Spleen (tissue), 11 donors: ENCODE data around the gene FAIM2. TPM values are rescaled to one million over a fixed set of nuclear protein-coding genes. Genes with fewer than 3 reads are reported as not detected.

Source experiments
- DNase-seq: peaks from one replicate; pipeline ENCODE4 v3.0.0-alpha.2; 2020
- H3K27ac ChIP-seq, 8 donors: fragments of 200-600 bp; sonication (generic) in 7 of 8; 1 replicate in 4 of 8; 2 replicates in 4 of 8; pipeline versions ENCODE4 v1.5.0 to v1.8.0; 2016 to 2021; ENCODE audit warnings: inconsistent platforms in 4 of 8, mild to moderate bottlenecking in 4 of 8, moderate library complexity in 1 of 8
- H3K27me3 ChIP-seq, 7 donors: fragments of 200-600 bp; sonication (generic) in 6 of 7; replicated peaks in 1 of 7; 1 replicate in 4 of 7; 2 replicates in 3 of 7; pipeline versions ENCODE4 v1.5.0 to v1.8.0; 2016 to 2021; ENCODE audit warnings: inconsistent platforms in 3 of 7, mild to moderate bottlenecking in 1 of 7
- H3K36me3 ChIP-seq, 6 donors: fragments of 200-600 bp; sonication (generic) in 5 of 6; 1 replicate in 4 of 6; 2 replicates in 2 of 6; pipeline versions ENCODE4 v1.5.0 to v1.8.0; 2016 to 2021; ENCODE audit warnings: inconsistent platforms in 2 of 6
- H3K4me1 ChIP-seq, 6 donors: fragments of 200-600 bp; sonication (generic) in 5 of 6; 1 replicate in 3 of 6; 2 replicates in 3 of 6; pipeline versions ENCODE4 v1.5.0 to v1.8.0; 2016 to 2021; ENCODE audit warnings: inconsistent platforms in 3 of 6
- H3K4me3 ChIP-seq, 8 donors: fragments of 200-600 bp; sonication (generic) in 7 of 8; 1 replicate in 4 of 8; 2 replicates in 4 of 8; pipeline versions ENCODE4 v1.5.0 to v1.8.0; 2016 to 2021; ENCODE audit warnings: inconsistent platforms in 4 of 8, mild to moderate bottlenecking in 4 of 8, moderate library complexity in 2 of 8
- H3K9me3 ChIP-seq, 8 donors: fragments of 200-600 bp; sonication (generic) in 7 of 8; 1 replicate in 4 of 8; 2 replicates in 4 of 8; pipeline versions ENCODE4 v1.5.0 to v1.8.0; 2016 to 2021; ENCODE audit warnings: inconsistent platforms in 4 of 8
- POLR2A ChIP-seq, 3 donors: fragments of 450-650 bp; IDR thresholded peaks; one replicate each; pipeline ENCODE4 v1.5.1; 2017; ENCODE audit warnings: antibody characterized with exemption in 3 of 3, mild to moderate bottlenecking in 1 of 3
- POLR2AphosphoS5 ChIP-seq, 3 donors: sonication (generic); formaldehyde crosslinking; IDR thresholded peaks; one replicate each; pipeline ENCODE4 v1.5.1; 2017; ENCODE audit warnings: antibody characterized with exemption in 3 of 3
- WGBS, 5 donors: extraction: QIAGEN DNeasy Blood & Tissue Kit in 3 of 5; methylation state at CpG; one replicate each; pipeline versions ENCODE4 v1.1.5 to v1.1.7; 2013 to 2018; 5-methylcytosine and 5-hydroxymethylcytosine counted together
- intact Hi-C: fragments of 100-400 bp; cut with DNase I; formaldehyde crosslinking; loops from one replicate; pipeline ENCODE4 v1.15.0; 2023; ENCODE audit warnings: low total_unique reads
- polyA plus RNA-seq, 3 donors: library from polyadenylated mRNA; stranded (reverse); fragments of 200-250 nt; gene quantifications; one replicate each; pipeline ENCODE4 v1.2.1, GENCODE V29; 2013
- total RNA-seq, 7 donors: library from RNA; depleted of rRNA in 3 of 7; stranded (reverse); fragments of >200 nt in 3 of 7; fragmentation: NEBNext Ultra II Directional in 4 of 7; extraction: Animal tissue kit (Norgen Biotek cat#: 25700) in 4 of 7; gene quantifications; one replicate each; pipeline versions ENCODE4 v1.1.0 to v1.2.1, GENCODE V29; 2016 to 2021
- TF ChIP-seq, protein P1 (sequence below), 11 experiments: fragments of 200-600 bp in 7 of 11; fragments of 450-650 bp in 4 of 11; sonication (generic) in 4 of 11; IDR thresholded peaks in 8 of 11; conservative IDR thresholded peaks in 3 of 11; 1 replicate in 7 of 11; 2 replicates in 4 of 11; pipeline versions ENCODE4 v1.4.0 to v1.8.0; 2016 to 2021; ENCODE audit warnings: antibody characterized with exemption in 11 of 11, inconsistent platforms in 4 of 11, mild to moderate bottlenecking in 1 of 11
- donor health status: healthy with polysubstance abuse.
- donor health status: DM: no; HTN: no; CAD: no; lungs with moderate emphysema.
- donor health status: DM: no; HTN: no; CAD: no.
- donor health status: Bipolar disorder and iron deficiency.
- donor health status: healthy.
- donor health status: DM: no; HTN: no; CAD: no.
- donor health status: DM: yes; HTN: yes; CAD: no.

FAIM2 gene
- total and polyA plus RNA-seq, 10 donors, result 0.04 to 3.2 (median 0.47) TPM; not detected in 1

- Histone ChIP-seq H3K4me1 (peaks cover 0 to 4% (median 0%) of the 10 kb centered on the region in 6 donors), H3K9me3 (no peaks in the 10 kb centered on the region), H3K27me3 (peaks cover 0 to 11% (median 0%) of the 10 kb centered on the region in 7 donors), H3K36me3 (no peaks in the 10 kb centered on the region), H3K4me3 (no peak overlapping the region), H3K27ac (no peak overlapping the region)
- no peak for DNase-seq
- intact Hi-C loops, result no loop called here
- TF ChIP-seq POLR2A (IDR thresholded peaks at IDR 0.05), result no peak
- TF ChIP-seq, protein P1, sequence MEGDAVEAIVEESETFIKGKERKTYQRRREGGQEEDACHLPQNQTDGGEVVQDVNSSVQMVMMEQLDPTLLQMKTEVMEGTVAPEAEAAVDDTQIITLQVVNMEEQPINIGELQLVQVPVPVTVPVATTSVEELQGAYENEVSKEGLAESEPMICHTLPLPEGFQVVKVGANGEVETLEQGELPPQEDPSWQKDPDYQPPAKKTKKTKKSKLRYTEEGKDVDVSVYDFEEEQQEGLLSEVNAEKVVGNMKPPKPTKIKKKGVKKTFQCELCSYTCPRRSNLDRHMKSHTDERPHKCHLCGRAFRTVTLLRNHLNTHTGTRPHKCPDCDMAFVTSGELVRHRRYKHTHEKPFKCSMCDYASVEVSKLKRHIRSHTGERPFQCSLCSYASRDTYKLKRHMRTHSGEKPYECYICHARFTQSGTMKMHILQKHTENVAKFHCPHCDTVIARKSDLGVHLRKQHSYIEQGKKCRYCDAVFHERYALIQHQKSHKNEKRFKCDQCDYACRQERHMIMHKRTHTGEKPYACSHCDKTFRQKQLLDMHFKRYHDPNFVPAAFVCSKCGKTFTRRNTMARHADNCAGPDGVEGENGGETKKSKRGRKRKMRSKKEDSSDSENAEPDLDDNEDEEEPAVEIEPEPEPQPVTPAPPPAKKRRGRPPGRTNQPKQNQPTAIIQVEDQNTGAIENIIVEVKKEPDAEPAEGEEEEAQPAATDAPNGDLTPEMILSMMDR (IDR thresholded peaks at IDR 0.05 in 8 of 11, conservative IDR thresholded peaks at IDR 0.05 in 3 of 11), result no peak
- no peak for TF ChIP-seq POLR2AphosphoS5 (IDR thresholded peaks at IDR 0.05)
- 65 to 78% (median 71%) methylated on average over 3 of the region's 3 CpGs for WGBS, 5 donors
These were observed 27.0 kb upstream of the FAIM2 start for GRCh38 chr12:49930515-49931288.

GRCh38 chr12:49929581-49929980 is 25.9 kb upstream of the FAIM2 start:
- Histone ChIP-seq H3K4me3 (no peak overlapping the region), H3K36me3 (no peaks in the 10 kb centered on the region), H3K27me3 (peaks cover 0 to 11% (median 0%) of the 10 kb centered on the region in 7 donors), H3K9me3 (no peaks in the 10 kb centered on the region), H3K27ac (no peak overlapping the region), H3K4me1 (peaks cover 0 to 4% (median 2%) of the 10 kb centered on the region in 6 donors)
- intact Hi-C loops, result no loop called here
- TF ChIP-seq POLR2AphosphoS5 (IDR thresholded peaks at IDR 0.05) (no peak), POLR2A (IDR thresholded peaks at IDR 0.05) (no peak)
- TF ChIP-seq, protein P1 (IDR thresholded peaks at IDR 0.05 in 8 of 11, conservative IDR thresholded peaks at IDR 0.05 in 3 of 11), result no peak
- 81 to 93% (median 91%) methylated on average over 7 of the region's 7 CpGs for WGBS, 5 donors
- DNase-seq, result peak; percentile 47

- peak; percentile 23 for DNase-seq
- no peaks in the 10 kb centered on the region for H3K36me3 ChIP-seq
- intact Hi-C loops, result no loop called here
- peaks cover 0 to 11% (median 2%) of the 10 kb centered on the region in 6 donors for H3K4me1 ChIP-seq
- TF ChIP-seq POLR2A (IDR thresholded peaks at IDR 0.05), result no peak
- TF ChIP-seq, protein P1 (IDR thresholded peaks at IDR 0.05 in 8 of 11, conservative IDR thresholded peaks at IDR 0.05 in 3 of 11), result no peak
- no peak for TF ChIP-seq POLR2AphosphoS5 (IDR thresholded peaks at IDR 0.05)
- H3K27me3 ChIP-seq, result peaks cover 0 to 11% (median 0%) of the 10 kb centered on the region in 7 donors
- H3K4me3 ChIP-seq, result no peak overlapping the region
- no peaks in the 10 kb centered on the region for H3K9me3 ChIP-seq
- WGBS, 5 donors, result 86 to 96% (median 89%) methylated on average over 6 of the region's 6 CpGs
- H3K27ac ChIP-seq, result no peak overlapping the region
These were observed 24.8 kb upstream of the FAIM2 start for GRCh38 chr12:49928471-49928870.

GRCh38 chr12:49925433-49926204 is 21.9 kb upstream of the FAIM2 start:
- intact Hi-C loops, result no loop called here
- WGBS, 5 donors, result 72 to 83% (median 77%) methylated on average over 11 of the region's 11 CpGs
- peak; percentile 55 for DNase-seq

More at GRCh38 chr12:49925433-49926204, 21.9 kb upstream of the FAIM2 start:
- Histone ChIP-seq H3K27ac (peak overlapping the region in 1 of 8 donors; percentile 19), H3K4me3 (no peak overlapping the region), H3K27me3 (peaks cover 0 to 11% (median 0%) of the 10 kb centered on the region in 7 donors), H3K4me1 (peaks cover 0 to 13% (median under 1%) of the 10 kb centered on the region in 6 donors), H3K36me3 (no peaks in the 10 kb centered on the region), H3K9me3 (no peaks in the 10 kb centered on the region)
- TF ChIP-seq, protein P1 (IDR thresholded peaks at IDR 0.05 in 8 of 11, conservative IDR thresholded peaks at IDR 0.05 in 3 of 11), result no peak
- TF ChIP-seq POLR2AphosphoS5 (IDR thresholded peaks at IDR 0.05) (no peak), POLR2A (IDR thresholded peaks at IDR 0.05) (no peak)
